ENCODE results near the gene DNAJC13.

GRCh38 chr3:132381348-132381944, 35.9 kb upstream of the DNAJC13 start:
- TF ChIP-seq POLR2A (IDR thresholded peaks at IDR 0.05) = no peak
- no peak for TF ChIP-seq CTCF (IDR thresholded peaks at IDR 0.05 in 8 of 11, conservative IDR thresholded peaks at IDR 0.05 in 3 of 11)
- TF ChIP-seq POLR2AphosphoS5 (IDR thresholded peaks at IDR 0.05) = no peak
